MM.1S (cell line): ENCODE results near the gene PDLIM5.

Experiments used
- CTCF ChIP-seq: fragments of 300-600 bp; sonication (generic); IDR thresholded peaks from 2 replicates; pipeline ENCODE4 v1.5.1; 2016; ENCODE audit warnings: antibody characterized with exemption, low read length, mixed read lengths
- EZH2 ChIP-seq: fragments of 300-600 bp; sonication (generic); optimal IDR thresholded peaks from 2 replicates; pipeline ENCODE3; 2017; ENCODE audit warnings: low read depth, mild to moderate bottlenecking, antibody characterized with exemption, low read length, mixed read lengths
- EZH2phosphoT487 ChIP-seq: fragments of 300-600 bp; sonication (generic); IDR thresholded peaks from 2 replicates; pipeline ENCODE4 v1.6.1; 2018; ENCODE audit warnings: antibody characterized with exemption, low read length

- no peak for TF ChIP-seq CTCF
- TF ChIP-seq EZH2phosphoT487, result no peak
- TF ChIP-seq EZH2, result no peak
Measured at GRCh38 chr4:94654714-94655113, 203.0 kb downstream of the PDLIM5 start.
